K562 (cell line): Measurements from ENCODE around the gene AIF1L. TPM values are rescaled to one million over a fixed set of nuclear protein-coding genes. Genes with fewer than 3 reads are reported as not detected.

ENCODE experiments used
- ATAC-seq: fragments of 200-7000 bp; cut with Tn5 transposase; 3 replicates; pipeline ENCODE4 v1.9.1; 2020; ENCODE audit warnings: moderate library complexity
- BruUV-seq: library from RNA; stranded (reverse); fragments of 400-500 nt; replicated peaks from 2 replicates; lab custom pipeline; 2021; lab: Mats Ljungman, UMichigan
- CTCF ChIA-PET: fragments of 300-600 bp; formaldehyde crosslinking; extraction: SDS; loops from one replicate; lab custom pipeline; 2021; ENCODE audit warnings: low intra/inter-chr PET ratio; lab: Yijun Ruan, JAX
- POLR2A ChIA-PET: fragments of 300-600, 350-650 bp; sonication (Branson Sonifier 250); formaldehyde crosslinking; extraction: SDS; loops from one replicate; lab custom pipeline; 2021; ENCODE audit warnings: antibody characterized with exemption, inconsistent platforms; lab: Yijun Ruan, JAX
- DNase-seq, 4 experiments: peaks; one replicate each; pipeline versions ENCODE4 v3.0.0 to v3.0.0-alpha.2; 2011 to 2018; ENCODE audit warnings: low spot score in 3 of 4, mixed read lengths in 3 of 4; ENCODE audit errors: extremely low read depth in 1 of 4
- FAIRE-seq: peaks from 2 replicates; lab custom pipeline; 2011; peaks lifted over from hg19 to GRCh38; lab: Jason Lieb, UNC
- H2AFZ ChIP-seq: 2 replicates; pipeline ENCODE4 v1.6.0; 2011; ENCODE audit warnings: low read depth, low read length, control low read depth, inconsistent platforms
- H3K27ac ChIP-seq: fragments of 200-600 bp; 3 replicates; pipeline ENCODE4 v1.8.0; 2011; ENCODE audit warnings: low read depth, mild to moderate bottlenecking, control low read depth, inconsistent platforms, low read length, moderate library complexity, mixed read lengths; ENCODE audit errors: extremely low read depth
- H3K27me3 ChIP-seq, 2 experiments: fragments of 300-600 bp in 1 of 2; 2 replicates in 1 of 2; 3 replicates in 1 of 2; pipeline versions ENCODE4 v1.6.0 to v1.8.0; 2011; ENCODE audit warnings: inconsistent platforms in 2 of 2, low read length in 2 of 2, mild to moderate bottlenecking in 1 of 2, mixed read lengths in 1 of 2, moderate library complexity in 1 of 2; ENCODE audit not compliant: control insufficient read depth in 2 of 2, insufficient read depth in 2 of 2
- H3K36me3 ChIP-seq: fragments of 300-600 bp; 3 replicates; pipeline ENCODE4 v1.8.0; 2011; ENCODE audit warnings: mild to moderate bottlenecking, low read length, inconsistent platforms; ENCODE audit not compliant: control insufficient read depth, insufficient read depth
- H3K4me1 ChIP-seq, 2 experiments: fragments of 200-600 bp in 1 of 2; replicated peaks in 1 of 2; 2 replicates in 1 of 2; 3 replicates in 1 of 2; pipeline versions ENCODE4 v1.5.1 to v1.8.0; 2011; ENCODE audit warnings: inconsistent platforms in 2 of 2, low read length in 2 of 2, mild to moderate bottlenecking in 1 of 2, mixed read lengths in 1 of 2, moderate library complexity in 1 of 2; ENCODE audit not compliant: control insufficient read depth in 2 of 2, insufficient read depth in 2 of 2
- H3K4me2 ChIP-seq: 2 replicates; pipeline ENCODE4 v1.6.1; 2011; ENCODE audit warnings: low read length, control low read depth, inconsistent platforms, mixed read lengths; ENCODE audit not compliant: insufficient read depth
- H3K4me3 ChIP-seq: fragments of 200-600 bp; sonication (generic), shearing (Covaris generic); 2 replicates; pipeline ENCODE4 v1.5.1; 2016; ENCODE audit warnings: control low read depth, inconsistent platforms
- H3K79me2 ChIP-seq: fragments of 200-600 bp; 3 replicates; pipeline ENCODE4 v1.8.0; 2011; ENCODE audit warnings: low read length, inconsistent platforms; ENCODE audit not compliant: control insufficient read depth, insufficient read depth
- H3K9ac ChIP-seq, 2 experiments: 2 replicates each; pipeline versions ENCODE4 v1.6.0 to v1.6.1; 2011; ENCODE audit warnings: low read depth in 2 of 2, low read length in 2 of 2, control low read depth in 1 of 2, inconsistent platforms in 1 of 2, mild to moderate bottlenecking in 1 of 2, mixed read lengths in 1 of 2; ENCODE audit not compliant: insufficient read depth in 1 of 2
- H3K9me1 ChIP-seq: one replicate; pipeline ENCODE4 v1.6.0; 2011; ENCODE audit warnings: inconsistent platforms, mild to moderate bottlenecking, low read length, moderate library complexity; ENCODE audit not compliant: control insufficient read depth, insufficient read depth
- H3K9me3 ChIP-seq: replicated peaks from 2 replicates; pipeline ENCODE4 v1.5.1; 2011; ENCODE audit warnings: low read depth, low read length, inconsistent platforms; ENCODE audit not compliant: control insufficient read depth, insufficient read depth
- H4K20me1 ChIP-seq: replicated peaks from 2 replicates; pipeline ENCODE4 v1.6.1; 2011; ENCODE audit warnings: low read length, inconsistent platforms, mixed read lengths; ENCODE audit not compliant: control insufficient read depth, insufficient read depth
- ATF3 ChIP-seq, 2 experiments: fragments of 450-650 bp in 1 of 2; sonication (generic) in 1 of 2; formaldehyde crosslinking in 1 of 2; IDR thresholded peaks in 1 of 2; conservative IDR thresholded peaks in 1 of 2; 2 replicates each; pipeline versions ENCODE4 v1.6.1 to v1.8.1; 2016 to 2023; ENCODE audit warnings: mild to moderate bottlenecking in 2 of 2, moderate library complexity in 2 of 2, inconsistent platforms in 1 of 2, missing genetic modification reagents in 1 of 2
- HNRNPL ChIP-seq: fragments of 200-400 bp; formaldehyde crosslinking; IDR thresholded peaks from 2 replicates; pipeline ENCODE4 v1.6.1; 2017; ENCODE audit warnings: low read depth, mild to moderate bottlenecking, low read length
- MAFG ChIP-seq: fragments of 450-650 bp; conservative IDR thresholded peaks from 2 replicates; pipeline ENCODE4 v1.6.1; 2016; ENCODE audit warnings: missing genetic modification characterization, missing compliant biosample characterization
- POU5F1 ChIP-seq: fragments of 150-350 bp; IDR thresholded peaks from 2 replicates; pipeline ENCODE4 v1.6.1; 2014; ENCODE audit warnings: borderline replicate concordance, low read length, low read depth, mild to moderate bottlenecking; ENCODE audit not compliant: partially characterized antibody
- RBFOX2 ChIP-seq: fragments of 200-400 bp; formaldehyde crosslinking; IDR thresholded peaks from 2 replicates; pipeline ENCODE4 v1.6.1; 2017; ENCODE audit warnings: low read depth, mild to moderate bottlenecking, low read length, moderate library complexity
- STAT6 ChIP-seq: sonication (generic); formaldehyde crosslinking; IDR thresholded peaks from 2 replicates; pipeline ENCODE4 v1.8.1; 2023; ENCODE audit warnings: mild to moderate bottlenecking, missing genetic modification reagents
- ZNF778 ChIP-seq: fragments of 450-650 bp; formaldehyde crosslinking; IDR thresholded peaks from 2 replicates; pipeline ENCODE4 v1.4.0; 2020; ENCODE audit warnings: mild to moderate bottlenecking, moderate library complexity
- WGBS: fragments of 100-300 bp; shearing (Covaris generic); methylation state at CpG from one replicate; pipeline ENCODE4 v1.1.6; 2016; ENCODE audit warnings: low coverage, mixed read lengths; ENCODE audit not compliant: insufficient coverage; ENCODE audit errors: missing lambda C conversion rate; 5-methylcytosine and 5-hydroxymethylcytosine counted together
- in situ Hi-C: fragments of 300-500 bp; cut with MboI; formaldehyde crosslinking; loops from 4 replicates; pipeline ENCODE4 v1.15.0; 2018; ENCODE audit warnings: inconsistent platforms, mixed read lengths
- intact Hi-C: fragments of 100-400 bp; cut with micrococcal nuclease; formaldehyde crosslinking; loops from 2 replicates; pipeline ENCODE4 v1.14.2; 2022
- polyA plus RNA-seq, 8 experiments: library from polyadenylated mRNA; depleted of rRNA in 4 of 8; stranded (reverse) in 5 of 8; unstranded in 3 of 8; fragments of >200 nt; fragmentation: Nextera tagmentation in 2 of 8; fragmentation: Illumina TruSeq in 1 of 8; extraction: Ambion mirVana in 2 of 8; extraction: Trizol in 1 of 8; gene quantifications; 2 replicates each; pipeline versions ENCODE4 v1.2.1 to v1.2.3, GENCODE V29; 2011 to 2014; ENCODE audit warnings: inconsistent platforms in 1 of 8, missing spikeins in 1 of 8
- total RNA-seq, 7 experiments: library from RNA; depleted of rRNA in 6 of 7; stranded (reverse); fragments of >200 nt in 6 of 7; fragmentation: Illumina TruSeq in 2 of 7; extraction: Trizol in 2 of 7; gene quantifications; 2 replicates each; pipeline versions ENCODE4 v1.2.1 to v1.2.3, GENCODE V29; 2011 to 2021; ENCODE audit warnings: low replicate concordance in 1 of 7

Gene AIF1L
- total and polyA plus RNA-seq, 9 of the 15 experiments (the other 6 are each of a cell fraction or from before 2014, with no cell fraction given), result 0.34 to 9.1 (median 1.3) TPM

- intact Hi-C loops, result loop anchor here (2.0 kb wide), 1 partner anchor 51 kb away; no protein-coding TSS in a partner anchor
Observed at GRCh38 chr9:131107760-131108159, 11.4 kb downstream of the AIF1L start.

GRCh38 chr9:131111186-131111853 lies 15.0 kb downstream of the AIF1L start:
- FAIRE-seq (no peak), ATAC-seq (peak; percentile 0), DNase-seq (peak in 2 of 4 experiments; percentile 67 to 68)
- Histone ChIP-seq H3K79me2 (no peaks in the 10 kb centered on the region), H3K9me3 (no peaks in the 10 kb centered on the region), H4K20me1 (peaks cover 33% of the 10 kb centered on the region), H3K9me1 (peaks cover 6% of the 10 kb centered on the region), H3K27ac (no peak overlapping the region), H3K27me3 (peaks cover 89 to 98% of the 10 kb centered on the region in 2 experiments), H3K4me3 (no peak overlapping the region), H2AFZ (no peak overlapping the region), H3K36me3 (no peaks in the 10 kb centered on the region), H3K4me1 (peaks cover 0 to 15% of the 10 kb centered on the region in 2 experiments; a peak in 2 of 5 replicates), H3K9ac (peak overlapping the region in 1 of 2 experiments; percentile 35; a peak in 2 of 4 replicates), H3K4me2 (no peak overlapping the region)
- CTCF ChIA-PET, result interaction anchor here (0.6 to 0.9 kb wide), 2 partner anchors 53 to 54 kb away, joined by 3 to 6 read pairs; no protein-coding TSS in a partner anchor
- no TSS peak for BruUV-seq
- no peak for TF ChIP-seq RBFOX2
- no peak for TF ChIP-seq ATF3 (IDR thresholded peaks at IDR 0.05)
- TF ChIP-seq ATF3 (CRISPR knock-in tag; conservative IDR thresholded peaks at IDR 0.05), result peak; percentile 68; the same call in 1 of the 2 replicates
- no peak for TF ChIP-seq MAFG (tag)
- TF ChIP-seq HNRNPL, result no peak
- TF ChIP-seq STAT6 (CRISPR knock-in tag), result peak; percentile 88
- no peak for TF ChIP-seq POU5F1
- in situ Hi-C loops, result no loop called here
- 4% methylated on average over 10 of the region's 10 CpGs for WGBS
- POLR2A ChIA-PET, result interaction anchor here (0.6 to 99.3 kb wide), 7 partner anchors 15 to 210 kb away, joined by 3 to 3336 read pairs (median 6); partner anchors contain the start of genes AIF1L and NUP214
- intact Hi-C loops, result loop anchor here (5.0 kb wide), 1 partner anchor 166 kb away; the partner anchor contains the start of gene FAM78A

More at GRCh38 chr9:131107760-131108159, 11.4 kb downstream of the AIF1L start:
- no TSS peak for BruUV-seq
- ATAC-seq, result peak; percentile 11
- Histone ChIP-seq H3K9ac (peak overlapping the region in 1 of 2 experiments; percentile 5; a peak in 2 of 4 replicates), H3K36me3 (no peaks in the 10 kb centered on the region), H4K20me1 (peaks cover 32% of the 10 kb centered on the region), H3K79me2 (no peaks in the 10 kb centered on the region), H3K27ac (no peak overlapping the region), H3K27me3 (peaks cover 81 to 100% of the 10 kb centered on the region in 2 experiments), H3K4me2 (no peak overlapping the region), H3K4me3 (no peak overlapping the region), H3K9me3 (no peaks in the 10 kb centered on the region), H3K4me1 (peaks cover 3 to 22% of the 10 kb centered on the region in 2 experiments), H2AFZ (no peak overlapping the region), H3K9me1 (peaks cover 5% of the 10 kb centered on the region)
- POLR2A ChIA-PET, result interaction anchor here (0.5 to 99.3 kb wide), 5 partner anchors 11 to 620 kb away, joined by 3 to 3336 read pairs (median 4); partner anchors contain the start of genes AIF1L and NUP214
- WGBS, result 5% methylated on average over 8 of the region's 8 CpGs
- no peak for FAIRE-seq
- TF ChIP-seq ZNF778 (CRISPR knock-in tag), result no peak
- CTCF ChIA-PET, result interaction anchor here (0.5 kb wide), 1 partner anchor 186 kb away, joined by 3 read pairs; no protein-coding TSS in a partner anchor
- in situ Hi-C loops, result no loop called here
- DNase-seq, result peak in 1 of 4 experiments; percentile 75
